Liver (tissue), 9 donors: Measurements from ENCODE around the gene ICAM3. TPM values are rescaled to one million over a fixed set of nuclear protein-coding genes. Genes with fewer than 3 reads are reported as not detected.

Source experiments
- DNase-seq: peaks from one replicate; pipeline ENCODE4 v3.0.0-alpha.2; 2017; ENCODE audit warnings: low spot score
- H3K27ac ChIP-seq, 2 donors: one replicate each; pipeline ENCODE4 v1.7.0; 2013; ENCODE audit warnings: inconsistent platforms in 2 of 2, low read length in 2 of 2, control low read depth in 1 of 2, low read depth in 1 of 2, mild to moderate bottlenecking in 1 of 2
- H3K27me3 ChIP-seq, 4 donors: one replicate each; pipeline versions ENCODE4 v1.6.1 to v1.7.0; 2013; ENCODE audit warnings: low read length in 3 of 4, inconsistent platforms in 1 of 4, mild to moderate bottlenecking in 1 of 4, moderate library complexity in 1 of 4; ENCODE audit not compliant: control insufficient read depth in 4 of 4, insufficient read depth in 4 of 4
- H3K36me3 ChIP-seq, 4 donors: one replicate each; pipeline versions ENCODE4 v1.6.1 to v1.7.0; 2013; ENCODE audit warnings: low read length in 3 of 4, mild to moderate bottlenecking in 3 of 4, low read depth in 1 of 4, moderate library complexity in 1 of 4; ENCODE audit not compliant: control insufficient read depth in 4 of 4, insufficient read depth in 3 of 4
- H3K4me1 ChIP-seq, 4 donors: one replicate each; pipeline versions ENCODE4 v1.6.1 to v1.7.0; 2013; ENCODE audit warnings: low read length in 3 of 4, mild to moderate bottlenecking in 3 of 4, moderate library complexity in 1 of 4; ENCODE audit not compliant: control insufficient read depth in 4 of 4, insufficient read depth in 4 of 4
- H3K4me3 ChIP-seq, 3 donors: one replicate each; pipeline versions ENCODE4 v1.6.1 to v1.7.0; 2013; ENCODE audit warnings: low read length in 3 of 3, control low read depth in 1 of 3, low read depth in 1 of 3, mild to moderate bottlenecking in 1 of 3
- H3K9ac ChIP-seq, 2 donors: one replicate each; pipeline ENCODE4 v1.7.0; 2013; ENCODE audit warnings: low read length in 2 of 2, mild to moderate bottlenecking in 2 of 2, moderate library complexity in 2 of 2, control low read depth in 1 of 2, low read depth in 1 of 2
- H3K9me3 ChIP-seq, 4 donors: one replicate each; pipeline versions ENCODE4 v1.6.1 to v1.7.0; 2013; ENCODE audit warnings: low read length in 3 of 4; ENCODE audit not compliant: control insufficient read depth in 4 of 4
- ATF3 ChIP-seq: IDR thresholded peaks from 2 replicates; pipeline ENCODE4 v1.6.1; 2016; ENCODE audit warnings: antibody characterized with exemption
- CTCF ChIP-seq: fragments of 150-350 bp; IDR thresholded peaks from 2 replicates; pipeline ENCODE4 v1.5.1; 2017; ENCODE audit warnings: improper control_type of control experiment, low read depth, low read length; ENCODE audit not compliant: missing input control
- FOXA1 ChIP-seq: IDR thresholded peaks from 2 replicates; pipeline ENCODE4 v1.6.1; 2016; ENCODE audit warnings: antibody characterized with exemption
- FOXA2 ChIP-seq: IDR thresholded peaks from 2 replicates; pipeline ENCODE4 v1.6.1; 2016; ENCODE audit warnings: antibody characterized with exemption
- GABPA ChIP-seq, 2 donors: IDR thresholded peaks in 1 of 2; conservative IDR thresholded peaks in 1 of 2; 2 replicates each; pipeline ENCODE4 v1.6.1; 2016; ENCODE audit warnings: antibody characterized with exemption in 2 of 2, mild to moderate bottlenecking in 1 of 2, moderate library complexity in 1 of 2
- HNF4A ChIP-seq, 2 donors: conservative IDR thresholded peaks; 2 replicates each; pipeline ENCODE4 v1.6.1; 2016; ENCODE audit warnings: antibody characterized with exemption in 2 of 2, mild to moderate bottlenecking in 2 of 2
- JUND ChIP-seq, 2 donors: IDR thresholded peaks; 2 replicates each; pipeline ENCODE4 v1.6.1; 2016; ENCODE audit warnings: antibody characterized with exemption in 2 of 2
- MAX ChIP-seq: IDR thresholded peaks from 2 replicates; pipeline ENCODE4 v1.6.1; 2016; ENCODE audit warnings: antibody characterized with exemption
- NR2F2 ChIP-seq: IDR thresholded peaks from 2 replicates; pipeline ENCODE4 v1.6.1; 2016; ENCODE audit warnings: antibody characterized with exemption
- RAD21 ChIP-seq, 2 donors: IDR thresholded peaks; 2 replicates each; pipeline ENCODE4 v1.6.1; 2016; ENCODE audit warnings: antibody characterized with exemption in 2 of 2, mild to moderate bottlenecking in 2 of 2
- REST ChIP-seq: IDR thresholded peaks from 2 replicates; pipeline ENCODE4 v1.6.1; 2016; ENCODE audit warnings: antibody characterized with exemption, mild to moderate bottlenecking
- RXRA ChIP-seq, 2 donors: IDR thresholded peaks; 2 replicates each; pipeline ENCODE4 v1.6.1; 2017 to 2018; ENCODE audit warnings: antibody characterized with exemption in 2 of 2, mild to moderate bottlenecking in 1 of 2
- SP1 ChIP-seq: IDR thresholded peaks from 2 replicates; pipeline ENCODE4 v1.6.1; 2018; ENCODE audit warnings: antibody characterized with exemption, mild to moderate bottlenecking
- YY1 ChIP-seq: IDR thresholded peaks from 2 replicates; pipeline ENCODE4 v1.6.1; 2016; ENCODE audit warnings: antibody characterized with exemption, mild to moderate bottlenecking
- ZBTB33 ChIP-seq: IDR thresholded peaks from 2 replicates; pipeline ENCODE4 v1.6.1; 2016; ENCODE audit warnings: antibody characterized with exemption
- WGBS: extraction: QIAGEN DNeasy Blood & Tissue Kit; methylation state at CpG from one replicate; pipeline ENCODE4 v1.1.7; 2013; 5-methylcytosine and 5-hydroxymethylcytosine counted together
- polyA plus RNA-seq, 2 donors: library from polyadenylated mRNA; stranded (reverse) in 1 of 2; unstranded in 1 of 2; fragments of 200-250 nt in 1 of 2; fragments of >200 nt in 1 of 2; fragmentation: Nextera tagmentation in 1 of 2; extraction: Ambion mirVana in 1 of 2; gene quantifications; one replicate each; pipeline versions ENCODE4 v1.2.1 to v1.2.3, GENCODE V29; 2013 to 2015
- total RNA-seq, 2 donors: library from RNA; depleted of rRNA; stranded (reverse); fragments of >200 nt; gene quantifications; one replicate each; pipeline ENCODE4 v1.2.3, GENCODE V29; 2014
- donor health status: healthy.
- donor health status: healthy.
- donor health status: healthy.
- donor health status: healthy.
- donor health status: healthy.

The ICAM3 gene
- total and polyA plus RNA-seq, 4 donors: 15.9 to 62.8 (median 21.0) TPM

GRCh38 chr19:10284960-10285278 lies 54.5 kb downstream of the ICAM3 start:
- no peak for TF ChIP-seq MAX
- WGBS: 97% methylated on average over 13 of the region's 13 CpGs
- no peaks in the 10 kb centered on the region for H3K9me3 ChIP-seq
- H3K27ac ChIP-seq: no peak overlapping the region
- H3K27me3 ChIP-seq: peaks cover 0 to 2% (median 0%) of the 10 kb centered on the region in 4 donors
- H3K36me3 ChIP-seq: peaks cover 14 to 47% (median 29%) of the 10 kb centered on the region in 4 donors
- DNase-seq: no peak
- peaks cover 7 to 30% (median 21%) of the 10 kb centered on the region in 4 donors for H3K4me1 ChIP-seq
- no peak overlapping the region for H3K9ac ChIP-seq
- no peak overlapping the region for H3K4me3 ChIP-seq

GRCh38 chr19:10284065-10284959 lies 55.1 kb downstream of the ICAM3 start:
- H3K27ac ChIP-seq: no peak overlapping the region
- WGBS: 93% methylated on average over 34 of the region's 34 CpGs
- no peak for DNase-seq
- H3K4me3 ChIP-seq: no peak overlapping the region
- H3K9ac ChIP-seq: no peak overlapping the region
- peaks cover 0 to under 1% (median 0%) of the 10 kb centered on the region in 4 donors for H3K27me3 ChIP-seq
- TF ChIP-seq SP1 (no peak), NR2F2 (no peak), RAD21 (IDR thresholded peaks at IDR 0.05) (no peak), YY1 (no peak), ATF3 (no peak), FOXA1 (no peak), HNF4A (conservative IDR thresholded peaks at IDR 0.05) (no peak), ZBTB33 (no peak), MAX (no peak), CTCF (no peak), JUND (IDR thresholded peaks at IDR 0.05) (no peak), GABPA (IDR thresholded peaks at IDR 0.05 in 1 of 2, conservative IDR thresholded peaks at IDR 0.05 in 1 of 2) (no peak), FOXA2 (no peak), RXRA (IDR thresholded peaks at IDR 0.05) (no peak), REST (no peak)
- H3K4me1 ChIP-seq: peaks cover 7 to 26% (median 16%) of the 10 kb centered on the region in 4 donors
- H3K9me3 ChIP-seq: no peaks in the 10 kb centered on the region
- H3K36me3 ChIP-seq: peaks cover 14 to 49% (median 32%) of the 10 kb centered on the region in 4 donors
